Inflammatory macrophage (primary cell): Measurements from ENCODE around the gene OXER1.

Source experiments
- DNase-seq, 2 donors: peaks; one replicate each; pipeline ENCODE4 v3.0.0-alpha.2; 2020 to 2022

Gene OXER1

GRCh38 chr2:42793334-42794270 is 29.7 kb upstream of the OXER1 start:
- DNase-seq, result no peak

- peak; percentile 51 to 64 for DNase-seq
Measured at GRCh38 chr2:42792583-42793333, 28.8 kb upstream of the OXER1 start, which contains the start of gene HAAO. Gene HAAO (minus strand): TSS chr2:42792583. CDS start chr2:42792536, 47 bp downstream.

GRCh38 chr2:42792087-42792582 is 28.2 kb upstream of the OXER1 start:
- peak; percentile 61 to 72 for DNase-seq

GRCh38 chr2:42791606-42792005 is 27.7 kb upstream of the OXER1 start:
- DNase-seq, result no peak

- DNase-seq, result no peak
Measured at GRCh38 chr2:42789751-42790150, 25.8 kb upstream of the OXER1 start.

- DNase-seq, result no peak
Measured at GRCh38 chr2:42788882-42789281, 24.9 kb upstream of the OXER1 start.

- no peak for DNase-seq
Measured at GRCh38 chr2:42788478-42788793, 24.5 kb upstream of the OXER1 start.

- no peak for DNase-seq
Measured at GRCh38 chr2:42787788-42788477, 24.0 kb upstream of the OXER1 start.

GRCh38 chr2:42787424-42787787 is 23.5 kb upstream of the OXER1 start:
- DNase-seq, result no peak

GRCh38 chr2:42786561-42787345 is 22.8 kb upstream of the OXER1 start:
- DNase-seq, result no peak

- DNase-seq, result no peak
Measured at GRCh38 chr2:42784204-42784880, 20.4 kb upstream of the OXER1 start.

GRCh38 chr2:42783511-42783910 is 19.6 kb upstream of the OXER1 start:
- no peak for DNase-seq

GRCh38 chr2:42781181-42781580 is 17.2 kb upstream of the OXER1 start:
- DNase-seq, result no peak

GRCh38 chr2:42777883-42778805 is 14.2 kb upstream of the OXER1 start:
- no peak for DNase-seq

GRCh38 chr2:42775810-42776209 is 11.9 kb upstream of the OXER1 start:
- DNase-seq, result no peak

GRCh38 chr2:42775186-42775585 is 11.3 kb upstream of the OXER1 start:
- no peak for DNase-seq

- DNase-seq, result no peak
Measured at GRCh38 chr2:42771546-42772153, 7.7 kb upstream of the OXER1 start.

GRCh38 chr2:42770288-42771131 is 6.6 kb upstream of the OXER1 start:
- DNase-seq, result peak; percentile 65 to 80
